Progenitor cell of endocrine pancreas (in vitro differentiated cells): ENCODE data around the gene CCSAP. TPM values are rescaled to one million over a fixed set of nuclear protein-coding genes. Genes with fewer than 3 reads are reported as not detected.

Experiments used
- DNase-seq: peaks from one replicate; pipeline ENCODE4 v3.0.0; 2021; ENCODE audit warnings: low spot score; ENCODE audit not compliant: unreplicated experiment
- H3K27ac Mint-ChIP-seq: 2 replicates; pipeline ENCODE4 v1.8.0; 2021; ENCODE audit warnings: mild to moderate bottlenecking, moderate library complexity, mixed read lengths
- H3K27me3 Mint-ChIP-seq: 2 replicates; pipeline ENCODE4 v1.8.0; 2021; ENCODE audit warnings: mixed read lengths
- H3K36me3 Mint-ChIP-seq: 2 replicates; pipeline ENCODE4 v1.8.0; 2022; ENCODE audit warnings: mixed read lengths; ENCODE audit not compliant: insufficient read depth
- H3K4me1 Mint-ChIP-seq: 2 replicates; pipeline ENCODE4 v1.8.0; 2021; ENCODE audit warnings: low read depth, mixed read lengths
- H3K4me3 Mint-ChIP-seq: 2 replicates; pipeline ENCODE4 v1.8.0; 2021; ENCODE audit warnings: low read depth, mild to moderate bottlenecking, moderate library complexity, mixed read lengths
- H3K9me3 Mint-ChIP-seq: 2 replicates; pipeline ENCODE4 v1.8.0; 2021; ENCODE audit warnings: low read depth, mixed read lengths
- CTCF ChIP-seq: fragments of 200-600 bp; sonication (generic); IDR thresholded peaks from one replicate; pipeline ENCODE4 v1.5.0; 2021; ENCODE audit warnings: antibody characterized with exemption, mild to moderate bottlenecking; ENCODE audit not compliant: unreplicated experiment
- total RNA-seq: library from RNA; stranded (reverse); gene quantifications from 2 replicates; pipeline ENCODE4 v1.2.1, GENCODE V29; 2021

CCSAP gene
- total RNA-seq, 1 donor from 2014 or later = 10.9 TPM

- TF ChIP-seq CTCF = no peak
- H3K4me1 Mint-ChIP-seq = no peaks in the 10 kb centered on the region
- no peak overlapping the region for H3K4me3 Mint-ChIP-seq
- no peak overlapping the region for H3K27ac Mint-ChIP-seq
- H3K27me3 Mint-ChIP-seq = peaks cover 18% of the 10 kb centered on the region
- H3K9me3 Mint-ChIP-seq = peaks cover 3% of the 10 kb centered on the region
- no peaks in the 10 kb centered on the region for H3K36me3 Mint-ChIP-seq
- no peak for DNase-seq
Observed at GRCh38 chr1:229364207-229365065, 21.6 kb upstream of the CCSAP start.

DNA sequence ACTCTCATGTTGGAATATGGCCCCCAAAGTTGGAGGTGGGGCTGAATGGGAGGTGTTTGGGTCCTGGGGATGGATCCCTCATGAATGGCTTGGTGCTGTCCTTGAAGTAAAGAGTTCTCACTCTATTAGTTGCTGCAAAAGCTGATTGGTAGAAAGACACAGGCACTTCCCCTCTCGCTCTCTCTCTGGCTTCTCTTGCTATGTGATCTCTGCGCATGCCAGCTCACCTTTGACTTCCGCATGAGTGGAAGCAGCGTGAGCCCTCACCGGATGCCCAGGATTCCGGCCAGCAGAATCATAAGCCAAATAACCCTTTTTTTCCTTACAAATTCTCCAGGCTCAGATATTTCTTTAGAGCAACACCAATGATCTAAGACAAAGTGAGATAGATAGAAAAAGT is 20.9 kb upstream of the CCSAP start:
- H3K9me3 Mint-ChIP-seq = peaks cover 3% of the 10 kb centered on the region
- TF ChIP-seq CTCF = no peak
- H3K36me3 Mint-ChIP-seq = no peaks in the 10 kb centered on the region
- peaks cover 18% of the 10 kb centered on the region for H3K27me3 Mint-ChIP-seq
- DNase-seq = no peak
- no peak overlapping the region for H3K27ac Mint-ChIP-seq
- H3K4me3 Mint-ChIP-seq = no peak overlapping the region
- no peaks in the 10 kb centered on the region for H3K4me1 Mint-ChIP-seq

GRCh38 chr1:229360420-229360819 is 17.6 kb upstream of the CCSAP start:
- Mint-ChIP-seq H3K9me3 (no peaks in the 10 kb centered on the region), H3K27me3 (peaks cover 18% of the 10 kb centered on the region), H3K4me1 (no peaks in the 10 kb centered on the region), H3K4me3 (no peak overlapping the region), H3K27ac (no peak overlapping the region), H3K36me3 (no peaks in the 10 kb centered on the region)
- no peak for TF ChIP-seq CTCF
- no peak for DNase-seq

- Mint-ChIP-seq H3K4me1 (no peaks in the 10 kb centered on the region), H3K9me3 (peaks cover 3% of the 10 kb centered on the region), H3K27ac (no peak overlapping the region), H3K27me3 (peaks cover 14% of the 10 kb centered on the region), H3K4me3 (no peak overlapping the region), H3K36me3 (no peaks in the 10 kb centered on the region)
- DNase-seq = no peak
- TF ChIP-seq CTCF = no peak
Observed at GRCh38 chr1:229355661-229356060, 12.8 kb upstream of the CCSAP start.

- H3K27ac Mint-ChIP-seq = no peak overlapping the region
- peaks cover 3% of the 10 kb centered on the region for H3K9me3 Mint-ChIP-seq
- H3K27me3 Mint-ChIP-seq = peaks cover 6% of the 10 kb centered on the region
- H3K36me3 Mint-ChIP-seq = no peaks in the 10 kb centered on the region
- H3K4me3 Mint-ChIP-seq = no peak overlapping the region
- TF ChIP-seq CTCF = no peak
- DNase-seq = no peak
- H3K4me1 Mint-ChIP-seq = no peaks in the 10 kb centered on the region
Observed at GRCh38 chr1:229354226-229354625, 11.4 kb upstream of the CCSAP start.
